RWPE1 (cell line): ENCODE data around the gene PDE7B.

Source experiments
- CTCF ChIA-PET: fragments of 350-600 bp; sonication (Branson Sonifier 250); formaldehyde crosslinking; extraction: SDS; loops from one replicate; lab custom pipeline; 2021; lab: Yijun Ruan, JAX
- POLR2A ChIA-PET: fragments of 400-600 bp; formaldehyde crosslinking; extraction: SDS; loops from one replicate; lab custom pipeline; 2020; ENCODE audit warnings: antibody characterized with exemption; ENCODE audit not compliant: low non-redundant PET; lab: Yijun Ruan, JAX
- DNase-seq: peaks from one replicate; pipeline ENCODE4 v3.0.0; 2012; ENCODE audit warnings: low spot score
- H3K27ac ChIP-seq: fragments of 450-650 bp; 2 replicates; pipeline ENCODE4 v1.5.1; 2017
- CTCF ChIP-seq: fragments of 450-650 bp; conservative IDR thresholded peaks from 2 replicates; pipeline ENCODE4 v1.5.1; 2017; ENCODE audit warnings: low read depth, mild to moderate bottlenecking

PDE7B gene

DNA sequence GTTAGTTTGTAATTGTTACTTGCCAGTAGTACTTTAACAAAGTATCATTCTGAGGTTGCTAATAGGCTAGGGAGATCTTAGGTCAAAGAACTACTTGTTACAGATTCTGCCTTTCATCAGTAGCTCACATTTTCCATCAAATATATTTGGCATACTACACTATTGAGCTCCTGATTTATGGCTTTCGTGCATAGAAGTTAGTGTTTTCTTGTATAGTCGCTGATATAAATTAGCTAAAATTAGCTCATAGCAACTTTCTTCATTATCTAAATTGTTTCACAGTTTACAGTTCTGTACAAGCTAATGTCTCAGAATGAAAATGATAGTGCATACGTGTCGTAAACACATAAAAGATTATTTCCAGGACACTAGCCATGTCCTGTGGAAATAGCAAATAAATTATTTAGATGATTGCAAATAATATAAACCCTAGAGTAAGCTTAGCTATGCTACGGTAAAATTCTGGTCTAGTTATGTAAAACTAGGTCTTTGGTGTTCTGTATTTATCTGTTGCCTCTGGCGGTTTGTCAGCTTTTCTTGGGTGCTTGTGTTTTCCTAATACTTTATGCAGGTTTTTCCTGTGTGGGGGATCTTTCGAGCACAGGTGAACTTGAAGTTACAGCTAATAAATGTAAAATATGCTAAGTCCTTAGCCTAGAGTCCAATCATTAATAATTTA lies 15.1 kb downstream of the PDE7B start:
- no peak for DNase-seq
- ChIA-PET POLR2A (no interaction called here), CTCF (interaction anchor here (0.5 kb wide), 1 partner anchor 210 kb away, joined by 4 read pairs; no protein-coding TSS in a partner anchor)
- no peak for TF ChIP-seq CTCF
- H3K27ac ChIP-seq, result no peak overlapping the region

GRCh38 chr6:135867332-135867731 lies 15.8 kb downstream of the PDE7B start:
- ChIA-PET POLR2A (no interaction called here), CTCF (no interaction called here)
- no peak overlapping the region for H3K27ac ChIP-seq
- TF ChIP-seq CTCF, result no peak
- no peak for DNase-seq

DNA sequence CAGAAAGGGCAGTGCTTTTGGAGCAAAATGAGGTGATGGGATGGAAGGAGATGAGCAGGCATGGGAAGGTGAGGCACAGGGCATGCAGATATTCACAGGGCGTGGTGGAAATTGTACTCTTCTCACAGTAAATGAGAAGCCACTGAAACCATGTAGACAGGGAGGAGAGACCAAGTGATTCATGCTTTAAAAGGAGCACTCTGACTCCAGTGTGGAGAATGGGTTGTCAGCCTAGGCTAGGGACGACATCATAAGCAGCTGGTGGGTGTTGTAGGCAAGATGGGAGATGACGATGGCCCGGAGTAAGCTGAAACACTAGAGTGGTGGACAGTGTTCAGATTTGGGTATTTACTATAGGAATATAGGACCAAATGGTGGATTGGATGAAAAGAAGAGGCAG lies 18.4 kb downstream of the PDE7B start:
- ChIA-PET POLR2A (no interaction called here), CTCF (no interaction called here)
- no peak for TF ChIP-seq CTCF
- H3K27ac ChIP-seq, result no peak overlapping the region
- no peak for DNase-seq

- no peak for TF ChIP-seq CTCF
- no peak for DNase-seq
- CTCF ChIA-PET, result interaction anchor here (0.6 to 0.7 kb wide), 3 partner anchors 64 to 315 kb away, joined by 4 to 5 read pairs (median 5); no protein-coding TSS in a partner anchor
- POLR2A ChIA-PET, result no interaction called here
- no peak overlapping the region for H3K27ac ChIP-seq
These were observed 19.2 kb downstream of the PDE7B start for GRCh38 chr6:135870722-135871121.

DNA sequence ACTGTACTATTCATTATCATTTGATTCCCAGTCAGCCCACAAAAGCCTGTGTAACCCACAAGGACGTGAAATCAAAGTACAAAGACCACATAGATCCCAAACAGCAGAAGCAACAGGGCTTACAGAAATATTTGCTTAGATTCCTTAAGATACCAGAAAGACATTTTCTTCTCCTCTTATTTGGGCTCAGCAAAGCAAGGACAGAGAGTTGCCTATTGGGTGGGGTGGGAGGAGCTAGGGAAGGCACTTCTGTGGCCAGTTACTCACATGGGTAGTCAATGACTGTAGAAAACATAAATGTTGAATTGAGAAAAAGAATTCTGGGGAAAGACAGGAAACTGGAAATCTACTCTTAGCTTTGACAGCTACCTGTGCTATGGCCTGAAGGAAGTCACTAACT lies 19.8 kb downstream of the PDE7B start:
- H3K27ac ChIP-seq, result no peak overlapping the region
- TF ChIP-seq CTCF, result no peak
- POLR2A ChIA-PET, result no interaction called here
- CTCF ChIA-PET, result interaction anchor here (0.6 kb wide), 2 partner anchors 167 to 316 kb away, joined by 5 read pairs; no protein-coding TSS in a partner anchor
- no peak for DNase-seq

DNA sequence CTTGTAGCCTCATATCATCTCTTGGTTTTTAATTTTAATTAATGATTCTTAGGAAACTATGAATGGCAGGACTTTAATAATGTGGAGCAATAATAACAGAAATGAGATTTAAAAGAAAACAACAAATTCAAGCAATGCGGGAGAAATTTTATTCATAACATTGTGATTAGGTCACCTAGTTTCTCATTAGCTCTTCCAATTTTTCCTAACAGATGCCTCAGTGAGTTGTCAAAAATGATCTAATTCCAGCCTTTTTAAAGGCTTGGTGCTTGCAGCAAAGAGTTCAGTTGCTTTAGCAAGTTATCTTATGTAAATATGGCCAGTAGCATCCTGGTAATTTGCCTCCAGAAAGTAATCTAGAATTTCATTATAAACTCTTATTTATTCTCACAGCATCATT lies 20.4 kb downstream of the PDE7B start:
- no peak for DNase-seq
- ChIA-PET POLR2A (no interaction called here), CTCF (no interaction called here)
- no peak overlapping the region for H3K27ac ChIP-seq
- no peak for TF ChIP-seq CTCF
